T-helper 22 cell (primary cell): ENCODE measurements around the gene RRP1B.

Experiments
- DNase-seq: peaks from one replicate; pipeline ENCODE4 v3.0.0-alpha.2; 2020; ENCODE audit warnings: low read depth

Gene RRP1B

GRCh38 chr21:43740497-43741156 lies 81.3 kb downstream of the RRP1B start:
- no peak for DNase-seq

- DNase-seq, result no peak
Measured at GRCh38 chr21:43741423-43742096, 82.2 kb downstream of the RRP1B start.

- no peak for DNase-seq
Measured at GRCh38 chr21:43743947-43744346, 84.6 kb downstream of the RRP1B start.

GRCh38 chr21:43744725-43745124 lies 85.4 kb downstream of the RRP1B start:
- DNase-seq, result no peak
